ENCODE measurements around the gene LCN10. TPM values are rescaled to one million over a fixed set of nuclear protein-coding genes. Genes with fewer than 3 reads are reported as not detected.
A peak's percentile ranks its signal among the peaks of the same experiment; 100 is the strongest.

The LCN10 gene
- total and polyA plus RNA-seq, 9 of the 15 experiments (the other 6 are each of a cell fraction or from before 2014, with no cell fraction given): 0.10 to 0.21 (median 0.14) TPM; not detected in 6

- peak; percentile 37; the same call in 1 of the 2 replicates for TF ChIP-seq NFE2 (IDR thresholded peaks at IDR 0.05; ENCODE audit: low read depth)
- no peak for TF ChIP-seq PTRF (tag; IDR thresholded peaks at IDR 0.05)
- TF ChIP-seq TARDBP (IDR thresholded peaks at IDR 0.05): 0 out of 2 replicates have a peak, but pooled peaks have one; percentile 25
- TF ChIP-seq RBM39 (optimal IDR thresholded peaks at IDR 0.05; ENCODE audit: low read depth, low read length): peak; percentile 60
- peak; percentile 5 for TF ChIP-seq KDM5B (IDR thresholded peaks at IDR 0.05; ENCODE audit: insufficient replicate concordance, low read depth, low read length)
- TF ChIP-seq ZNF407 (IDR thresholded peaks at IDR 0.05; ENCODE audit: low read depth): 0 out of 2 replicates have a peak, but pooled peaks have one; percentile 36
- 0 out of 2 replicates have a peak, but pooled peaks have one; percentile 35 for TF ChIP-seq AFF4 (CRISPR knock-in tag; IDR thresholded peaks at IDR 0.05)
- TF ChIP-seq XRCC5 (IDR thresholded peaks at IDR 0.05; ENCODE audit: low read depth, low read length): no peak
- TF ChIP-seq HSF4 (CRISPR knock-in tag; IDR thresholded peaks at IDR 0.05; ENCODE audit: borderline replicate concordance): no peak
- TF ChIP-seq E2F4 (CRISPR knock-in tag; IDR thresholded peaks at IDR 0.05; ENCODE audit: low read depth): no peak
- no peak for TF ChIP-seq ZKSCAN1 (IDR thresholded peaks at IDR 0.05; ENCODE audit: low read depth, low read length)
- TF ChIP-seq ZNF395 (CRISPR knock-in tag; IDR thresholded peaks at IDR 0.05): peak; percentile 46; the same call in 1 of the 2 replicates
- no peak for TF ChIP-seq FOXP1 (CRISPR knock-in tag; IDR thresholded peaks at IDR 0.05)
Observed at GRCh38 chr9:136726631-136727191, 16.0 kb downstream of the LCN10 start (continued).
